Upper lobe of left lung (tissue), 6 donors: ENCODE results near the gene PRICKLE4. TPM values are rescaled to one million over a fixed set of nuclear protein-coding genes. Genes with fewer than 3 reads are reported as not detected.
A peak's percentile ranks its signal among the peaks of the same experiment; 100 is the strongest.

Source experiments
- ATAC-seq, 2 donors: fragments of 200-7000 bp; cut with Tn5 transposase; one replicate each; pipeline ENCODE4 v1.9.1; 2022; ENCODE audit warnings: mild to moderate bottlenecking in 2 of 2, moderate library complexity in 2 of 2; ENCODE audit not compliant: low FRiP score in 2 of 2
- DNase-seq, 2 donors: peaks; one replicate each; pipeline ENCODE4 v3.0.0-alpha.2; 2019 to 2020
- H3K27ac ChIP-seq, 4 donors: fragments of 200-600 bp; sonication (generic); one replicate each; pipeline ENCODE4 v1.5.1; 2016 to 2019
- H3K27me3 ChIP-seq, 4 donors: fragments of 200-600 bp; sonication (generic); one replicate each; pipeline ENCODE4 v1.5.1; 2017 to 2019
- H3K36me3 ChIP-seq, 4 donors: fragments of 200-600 bp; sonication (generic); one replicate each; pipeline ENCODE4 v1.5.1; 2016 to 2019
- H3K4me1 ChIP-seq, 4 donors: fragments of 200-600 bp; sonication (generic); one replicate each; pipeline ENCODE4 v1.5.1; 2018 to 2019
- H3K4me3 ChIP-seq, 4 donors: fragments of 200-600 bp; sonication (generic); one replicate each; pipeline ENCODE4 v1.5.1; 2017 to 2019; ENCODE audit warnings: mild to moderate bottlenecking in 2 of 4, moderate library complexity in 1 of 4
- H3K9me3 ChIP-seq, 4 donors: fragments of 200-600 bp; sonication (generic); one replicate each; pipeline ENCODE4 v1.5.1; 2018 to 2019
- EP300 ChIP-seq, 4 donors: sonication (generic); formaldehyde crosslinking; IDR thresholded peaks; one replicate each; pipeline ENCODE4 v1.5.1; 2017; ENCODE audit warnings: antibody characterized with exemption in 4 of 4, control low read depth in 2 of 4
- POLR2A ChIP-seq, 4 donors: fragments of 450-650 bp; IDR thresholded peaks; one replicate each; pipeline ENCODE4 v1.5.1; 2016 to 2017; ENCODE audit warnings: antibody characterized with exemption in 4 of 4, mild to moderate bottlenecking in 2 of 4
- POLR2AphosphoS5 ChIP-seq, 2 donors: sonication (generic); formaldehyde crosslinking; IDR thresholded peaks; one replicate each; pipeline ENCODE4 v1.5.1; 2017; ENCODE audit warnings: antibody characterized with exemption in 2 of 2
- WGBS, 2 donors: methylation state at CpG; one replicate each; pipeline ENCODE4 v1.1.5; 2017 to 2018; 5-methylcytosine and 5-hydroxymethylcytosine counted together
- total RNA-seq, 6 donors: library from RNA; depleted of rRNA in 4 of 6; stranded (reverse); fragments of >200 nt in 4 of 6; gene quantifications; one replicate each; pipeline versions ENCODE4 v1.1.0 to v1.2.1, GENCODE V29; 2016 to 2021
- TF ChIP-seq, protein P1 (sequence below), 6 experiments: fragments of 450-650 bp in 4 of 6; fragments of 200-600 bp in 2 of 6; sonication (generic) in 2 of 6; IDR thresholded peaks; one replicate each; pipeline ENCODE4 v1.5.1; 2016 to 2019; ENCODE audit warnings: antibody characterized with exemption in 6 of 6
- donor health status: DM: no; HTN: no; CAD: no; lungs with moderate emphysema.
- donor health status: DM: no; HTN: yes; CAD: no; lungs with severe emphysema.

Gene PRICKLE4
- total RNA-seq, 6 donors from 2014 or later, result 9.3 to 133 (median 14.6) TPM

DNA sequence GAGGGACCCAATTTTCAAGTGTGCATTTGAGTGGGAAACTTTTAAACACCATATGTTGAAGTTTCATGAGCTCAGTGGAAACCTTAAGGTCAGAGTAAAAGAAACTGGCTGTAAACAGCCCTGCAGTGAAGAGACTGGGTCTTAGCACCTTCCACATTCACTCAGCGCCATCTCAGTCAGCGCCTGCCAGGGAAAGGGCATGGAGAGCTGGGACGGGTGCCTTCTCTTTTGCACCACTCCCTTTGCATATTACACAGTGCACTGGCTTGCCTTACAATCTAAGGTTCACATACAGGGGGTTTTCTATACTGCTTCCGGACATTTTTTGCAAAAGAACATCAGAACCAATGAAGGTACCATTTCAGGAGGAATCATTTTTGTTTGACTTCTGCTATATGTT, 11.4 kb downstream of the PRICKLE4 start:
- no peak overlapping the region for H3K27ac ChIP-seq
- DNase-seq, result no peak
- 87 to 89% methylated on average over 4 of the region's 4 CpGs for WGBS, 2 donors
- no peaks in the 10 kb centered on the region for H3K27me3 ChIP-seq
- no peaks in the 10 kb centered on the region for H3K9me3 ChIP-seq
- ATAC-seq, result no peak
- TF ChIP-seq POLR2AphosphoS5 (IDR thresholded peaks at IDR 0.05) (no peak), POLR2A (IDR thresholded peaks at IDR 0.05) (no peak), EP300 (IDR thresholded peaks at IDR 0.05) (no peak)
- TF ChIP-seq, protein P1, sequence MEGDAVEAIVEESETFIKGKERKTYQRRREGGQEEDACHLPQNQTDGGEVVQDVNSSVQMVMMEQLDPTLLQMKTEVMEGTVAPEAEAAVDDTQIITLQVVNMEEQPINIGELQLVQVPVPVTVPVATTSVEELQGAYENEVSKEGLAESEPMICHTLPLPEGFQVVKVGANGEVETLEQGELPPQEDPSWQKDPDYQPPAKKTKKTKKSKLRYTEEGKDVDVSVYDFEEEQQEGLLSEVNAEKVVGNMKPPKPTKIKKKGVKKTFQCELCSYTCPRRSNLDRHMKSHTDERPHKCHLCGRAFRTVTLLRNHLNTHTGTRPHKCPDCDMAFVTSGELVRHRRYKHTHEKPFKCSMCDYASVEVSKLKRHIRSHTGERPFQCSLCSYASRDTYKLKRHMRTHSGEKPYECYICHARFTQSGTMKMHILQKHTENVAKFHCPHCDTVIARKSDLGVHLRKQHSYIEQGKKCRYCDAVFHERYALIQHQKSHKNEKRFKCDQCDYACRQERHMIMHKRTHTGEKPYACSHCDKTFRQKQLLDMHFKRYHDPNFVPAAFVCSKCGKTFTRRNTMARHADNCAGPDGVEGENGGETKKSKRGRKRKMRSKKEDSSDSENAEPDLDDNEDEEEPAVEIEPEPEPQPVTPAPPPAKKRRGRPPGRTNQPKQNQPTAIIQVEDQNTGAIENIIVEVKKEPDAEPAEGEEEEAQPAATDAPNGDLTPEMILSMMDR (IDR thresholded peaks at IDR 0.05), result no peak
- H3K4me1 ChIP-seq, result peaks cover 12 to 23% (median 20%) of the 10 kb centered on the region in 4 donors
- peaks cover 5 to 57% (median 27%) of the 10 kb centered on the region in 4 donors for H3K36me3 ChIP-seq
- no peak overlapping the region for H3K4me3 ChIP-seq

DNA sequence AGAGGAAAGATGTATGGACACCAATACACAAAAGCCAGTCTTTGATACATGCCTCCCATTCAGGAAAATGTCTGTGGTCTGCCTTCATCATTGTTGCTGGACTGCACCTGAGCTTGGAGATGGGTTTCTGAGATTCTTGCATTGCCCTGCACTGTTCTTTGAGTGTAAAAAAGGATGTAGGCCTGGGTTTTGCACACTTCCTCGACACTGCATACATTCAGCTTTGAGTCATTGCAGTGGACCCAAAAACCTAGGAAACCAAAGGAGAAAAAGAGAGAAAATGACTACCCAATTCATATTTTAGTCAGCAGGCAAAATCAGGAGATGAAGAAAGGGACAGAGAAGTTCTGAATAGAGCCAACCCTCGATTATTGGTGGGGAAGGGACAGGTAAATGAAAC, 15.9 kb downstream of the PRICKLE4 start:
- DNase-seq (no peak), ATAC-seq (no peak)
- H3K27ac ChIP-seq, result no peak overlapping the region
- peaks cover 0 to 48% (median 14%) of the 10 kb centered on the region in 4 donors for H3K36me3 ChIP-seq
- H3K4me3 ChIP-seq, result no peak overlapping the region
- H3K4me1 ChIP-seq, result peaks cover 0 to 10% (median 0%) of the 10 kb centered on the region in 4 donors
- no peaks in the 10 kb centered on the region for H3K27me3 ChIP-seq
- 93 to 96% methylated on average over 2 of the region's 2 CpGs for WGBS, 2 donors
- H3K9me3 ChIP-seq, result no peaks in the 10 kb centered on the region
- TF ChIP-seq POLR2AphosphoS5 (IDR thresholded peaks at IDR 0.05) (no peak), POLR2A (IDR thresholded peaks at IDR 0.05) (no peak), EP300 (IDR thresholded peaks at IDR 0.05) (no peak)
- TF ChIP-seq, protein P1 (IDR thresholded peaks at IDR 0.05), result no peak

DNA sequence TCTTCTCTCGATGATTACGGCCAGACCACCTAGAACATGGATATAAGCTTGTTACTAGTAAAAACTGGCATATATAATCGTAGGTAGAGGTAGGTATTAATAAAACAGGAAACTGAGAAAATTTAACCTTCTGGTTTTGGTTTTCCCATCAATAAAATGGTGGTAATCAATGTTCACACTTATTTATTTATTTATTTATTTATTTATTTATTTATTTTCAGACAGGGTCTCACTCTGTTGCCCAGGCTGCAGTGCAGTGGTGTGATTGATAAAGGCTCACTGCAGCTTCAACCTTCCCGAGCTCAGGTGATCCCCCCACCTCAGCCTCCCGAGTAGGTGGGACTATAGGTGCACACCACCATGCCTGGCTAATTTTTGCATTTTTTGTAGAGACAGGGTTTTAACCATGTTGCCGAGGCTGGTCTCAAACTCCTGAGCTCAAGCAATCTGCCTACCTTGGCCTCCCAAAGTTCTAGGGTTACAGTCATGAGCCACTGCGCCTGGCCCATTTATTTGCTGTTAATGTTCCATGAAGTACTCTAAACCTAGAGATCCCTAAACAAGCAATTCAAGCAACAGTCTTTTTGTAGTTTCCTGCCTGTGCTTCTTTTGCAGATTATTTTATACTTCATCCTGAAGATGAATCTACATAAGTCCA, 18.4 kb downstream of the PRICKLE4 start:
- no peak overlapping the region for H3K4me3 ChIP-seq
- H3K27ac ChIP-seq, result no peak overlapping the region
- H3K4me1 ChIP-seq, result peaks cover 0 to 2% (median 0%) of the 10 kb centered on the region in 4 donors
- peaks cover 0 to 38% (median 7%) of the 10 kb centered on the region in 4 donors for H3K36me3 ChIP-seq
- no peak for TF ChIP-seq POLR2A (IDR thresholded peaks at IDR 0.05)
- TF ChIP-seq EP300 (IDR thresholded peaks at IDR 0.05), result no peak
- ATAC-seq, result no peak
- 95 to 97% methylated on average over 7 of the region's 7 CpGs for WGBS, 2 donors
- no peak for DNase-seq
- H3K9me3 ChIP-seq, result no peaks in the 10 kb centered on the region
- H3K27me3 ChIP-seq, result no peaks in the 10 kb centered on the region

DNA sequence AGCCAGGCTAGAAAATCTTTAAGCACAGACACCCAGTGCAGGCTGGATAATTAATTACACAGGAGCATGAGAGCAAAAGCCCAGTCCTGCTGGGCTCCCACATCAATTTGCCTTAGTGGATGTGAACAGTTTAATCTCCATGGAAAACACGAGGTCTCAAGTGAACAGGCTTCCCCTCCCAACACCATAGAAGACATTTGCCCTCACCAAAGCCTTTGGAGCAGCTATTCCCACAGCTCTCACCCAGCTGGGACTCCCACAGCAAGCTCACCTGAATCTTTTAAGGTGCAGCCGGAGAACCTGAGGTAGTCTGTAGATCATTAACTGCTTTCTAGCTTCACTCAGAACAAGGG, 19.0 kb downstream of the PRICKLE4 start:
- no peaks in the 10 kb centered on the region for H3K9me3 ChIP-seq
- no peak for TF ChIP-seq POLR2A (IDR thresholded peaks at IDR 0.05)
- TF ChIP-seq, protein P1 (IDR thresholded peaks at IDR 0.05), result no peak
- WGBS, 2 donors, result 83 to 86% methylated on average over 2 of the region's 2 CpGs

DNA sequence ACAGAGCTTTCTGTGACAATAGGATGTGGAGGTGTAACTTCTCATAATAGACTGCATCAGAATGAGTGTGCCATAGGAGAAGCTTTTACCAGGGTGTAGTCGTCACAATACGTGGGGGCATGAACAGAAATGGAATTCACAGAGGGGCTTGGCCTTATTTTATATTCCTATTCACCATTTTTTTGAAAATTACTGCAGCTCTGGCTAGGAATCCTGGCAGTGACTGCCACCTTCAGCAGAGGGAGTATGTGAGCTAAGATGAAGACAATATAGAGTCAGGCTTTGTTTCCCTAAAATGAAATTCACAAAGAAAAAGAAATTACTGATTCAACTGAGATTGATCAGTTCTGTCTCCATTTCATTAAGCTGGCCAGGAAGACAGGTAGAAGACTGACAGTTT, 20.8 kb downstream of the PRICKLE4 start:
- DNase-seq (no peak), ATAC-seq (no peak)
- no peaks in the 10 kb centered on the region for H3K4me1 ChIP-seq
- no peaks in the 10 kb centered on the region for H3K27me3 ChIP-seq
- no peak overlapping the region for H3K27ac ChIP-seq
- peaks cover 0 to 29% (median 12%) of the 10 kb centered on the region in 4 donors for H3K36me3 ChIP-seq
- H3K4me3 ChIP-seq, result no peak overlapping the region
- no peak for TF ChIP-seq POLR2A (IDR thresholded peaks at IDR 0.05)
- TF ChIP-seq POLR2AphosphoS5 (IDR thresholded peaks at IDR 0.05), result no peak
- TF ChIP-seq EP300 (IDR thresholded peaks at IDR 0.05), result no peak
- TF ChIP-seq, protein P1 (IDR thresholded peaks at IDR 0.05), result peak in 2 of 6 experiments; percentile 18 to 30
- no peaks in the 10 kb centered on the region for H3K9me3 ChIP-seq
- 78 to 93% methylated on average over 2 of the region's 2 CpGs for WGBS, 2 donors

More for the DNA sequence above, 19.0 kb downstream of the PRICKLE4 start:
- Histone ChIP-seq H3K4me1 (no peaks in the 10 kb centered on the region), H3K36me3 (peaks cover 0 to 34% (median 6%) of the 10 kb centered on the region in 4 donors), H3K27me3 (no peaks in the 10 kb centered on the region), H3K27ac (no peak overlapping the region), H3K4me3 (no peak overlapping the region)
- no peak for ATAC-seq
- DNase-seq, result no peak
